Glomerular endothelial cell (primary cell): Measurements from ENCODE around the gene KCNAB1. TPM values are rescaled to one million over a fixed set of nuclear protein-coding genes. Genes with fewer than 3 reads are reported as not detected.

Experiments used
- DNase-seq: peaks from one replicate; pipeline ENCODE4 v3.0.0-alpha.2; 2011; ENCODE audit warnings: low read depth, low spot score; ENCODE audit errors: extremely low read depth
- total RNA-seq: library from RNA; depleted of rRNA; stranded (reverse); fragments of >200 nt; gene quantifications from 2 replicates; pipeline ENCODE4 v1.2.3, GENCODE V29; 2015

The KCNAB1 gene
- total RNA-seq, 1 donor from 2014 or later, result 0.70 TPM

GRCh38 chr3:156432563-156432962 is 312.2 kb downstream of the KCNAB1 start:
- no peak for DNase-seq

GRCh38 chr3:156433138-156433537 is 312.8 kb downstream of the KCNAB1 start:
- DNase-seq, result peak; percentile 63

GRCh38 chr3:156433910-156434309 is 313.5 kb downstream of the KCNAB1 start:
- DNase-seq, result no peak

GRCh38 chr3:156434921-156435320 is 314.5 kb downstream of the KCNAB1 start:
- DNase-seq, result no peak

- no peak for DNase-seq
Measured at GRCh38 chr3:156443079-156443478, 322.7 kb downstream of the KCNAB1 start.

- no peak for DNase-seq
Measured at GRCh38 chr3:156445117-156446090, 325.0 kb downstream of the KCNAB1 start.

- no peak for DNase-seq
Measured at GRCh38 chr3:156448300-156448699, 327.9 kb downstream of the KCNAB1 start.

- no peak for DNase-seq
Measured at GRCh38 chr3:156449710-156450574, 329.6 kb downstream of the KCNAB1 start.

- no peak for DNase-seq
Measured at GRCh38 chr3:156455839-156456238, 335.5 kb downstream of the KCNAB1 start.

- DNase-seq, result no peak
Measured at GRCh38 chr3:156456771-156457224, 336.4 kb downstream of the KCNAB1 start.

- no peak for DNase-seq
Measured at GRCh38 chr3:156459434-156459833, 339.1 kb downstream of the KCNAB1 start.

GRCh38 chr3:156460206-156460611 is 339.8 kb downstream of the KCNAB1 start:
- DNase-seq, result no peak

- DNase-seq, result no peak
Measured at GRCh38 chr3:156461889-156462288, 341.5 kb downstream of the KCNAB1 start.

GRCh38 chr3:156463123-156463522 is 342.7 kb downstream of the KCNAB1 start:
- no peak for DNase-seq

- DNase-seq, result no peak
Measured at GRCh38 chr3:156465194-156465593, 344.8 kb downstream of the KCNAB1 start.

- no peak for DNase-seq
Measured at GRCh38 chr3:156469456-156469855, 349.1 kb downstream of the KCNAB1 start.

GRCh38 chr3:156471431-156471830 is 351.1 kb downstream of the KCNAB1 start:
- DNase-seq, result no peak

GRCh38 chr3:156472150-156472549 is 351.8 kb downstream of the KCNAB1 start:
- no peak for DNase-seq

GRCh38 chr3:156472684-156473083 is 352.3 kb downstream of the KCNAB1 start:
- no peak for DNase-seq

GRCh38 chr3:156473341-156473740 is 353.0 kb downstream of the KCNAB1 start:
- no peak for DNase-seq
